ENCODE data around the gene TRIM41.

- TF ChIP-seq ESRRG (CRISPR knock-in tag; IDR thresholded peaks at IDR 0.05) = no peak
- no peak for TF ChIP-seq POU6F1 (CRISPR knock-in tag; IDR thresholded peaks at IDR 0.05; ENCODE audit: borderline replicate concordance, low read depth)
- no peak for TF ChIP-seq CSRNP3 (CRISPR knock-in tag; IDR thresholded peaks at IDR 0.05)
- TF ChIP-seq TOX (CRISPR knock-in tag; IDR thresholded peaks at IDR 0.05; ENCODE audit: borderline replicate concordance) = no peak
- TF ChIP-seq ARNTL (CRISPR knock-in tag; IDR thresholded peaks at IDR 0.05; ENCODE audit: borderline replicate concordance, low read depth) = no peak
- TF ChIP-seq SNAI2 (CRISPR knock-in tag; IDR thresholded peaks at IDR 0.05) = no peak
- TF ChIP-seq ZNF565 (CRISPR knock-in tag; conservative IDR thresholded peaks at IDR 0.05; ENCODE audit: low read depth) = no peak
Observed at GRCh38 chr5:181263633-181264032, 40.6 kb downstream of the TRIM41 start.

Data from SK-N-SH treated with all-trans-retinoic acid at 6 μM for 48 hours (cell line).